ENCODE data around the gene DEFB116.

DNA sequence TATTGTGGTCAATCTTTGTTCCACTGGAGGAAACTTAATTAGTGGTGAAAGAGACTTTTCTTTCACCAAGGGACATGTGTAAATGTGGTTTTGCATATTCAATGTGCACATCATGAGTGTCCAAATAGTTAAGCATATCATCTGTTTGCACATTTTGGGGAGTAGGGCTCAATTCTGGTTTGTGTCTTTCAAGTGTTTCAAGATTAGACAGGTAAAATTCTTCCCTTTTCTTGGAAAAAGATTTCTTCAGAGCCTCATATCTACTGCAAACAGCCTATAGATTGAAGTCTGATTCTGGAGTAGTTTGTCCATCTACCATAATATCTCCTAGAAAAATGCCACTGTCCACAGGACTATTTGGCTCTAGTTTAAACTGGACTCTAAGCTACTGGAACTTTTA is 33.1 kb upstream of the DEFB116 start:
- TF ChIP-seq, protein P1, sequence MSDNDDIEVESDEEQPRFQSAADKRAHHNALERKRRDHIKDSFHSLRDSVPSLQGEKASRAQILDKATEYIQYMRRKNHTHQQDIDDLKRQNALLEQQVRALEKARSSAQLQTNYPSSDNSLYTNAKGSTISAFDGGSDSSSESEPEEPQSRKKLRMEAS (IDR thresholded peaks at IDR 0.05), result no peak
- TF ChIP-seq TAF1 (conservative IDR thresholded peaks at IDR 0.05), result no peak
- TF ChIP-seq SP1 (IDR thresholded peaks at IDR 0.05), result no peak
- TF ChIP-seq, protein P2, sequence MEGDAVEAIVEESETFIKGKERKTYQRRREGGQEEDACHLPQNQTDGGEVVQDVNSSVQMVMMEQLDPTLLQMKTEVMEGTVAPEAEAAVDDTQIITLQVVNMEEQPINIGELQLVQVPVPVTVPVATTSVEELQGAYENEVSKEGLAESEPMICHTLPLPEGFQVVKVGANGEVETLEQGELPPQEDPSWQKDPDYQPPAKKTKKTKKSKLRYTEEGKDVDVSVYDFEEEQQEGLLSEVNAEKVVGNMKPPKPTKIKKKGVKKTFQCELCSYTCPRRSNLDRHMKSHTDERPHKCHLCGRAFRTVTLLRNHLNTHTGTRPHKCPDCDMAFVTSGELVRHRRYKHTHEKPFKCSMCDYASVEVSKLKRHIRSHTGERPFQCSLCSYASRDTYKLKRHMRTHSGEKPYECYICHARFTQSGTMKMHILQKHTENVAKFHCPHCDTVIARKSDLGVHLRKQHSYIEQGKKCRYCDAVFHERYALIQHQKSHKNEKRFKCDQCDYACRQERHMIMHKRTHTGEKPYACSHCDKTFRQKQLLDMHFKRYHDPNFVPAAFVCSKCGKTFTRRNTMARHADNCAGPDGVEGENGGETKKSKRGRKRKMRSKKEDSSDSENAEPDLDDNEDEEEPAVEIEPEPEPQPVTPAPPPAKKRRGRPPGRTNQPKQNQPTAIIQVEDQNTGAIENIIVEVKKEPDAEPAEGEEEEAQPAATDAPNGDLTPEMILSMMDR (IDR thresholded peaks at IDR 0.05; ENCODE audit: low read depth, low read length, missing input control), result no peak
- TF ChIP-seq YY1 (IDR thresholded peaks at IDR 0.05), result no peak
- TF ChIP-seq EGR1 (IDR thresholded peaks at IDR 0.05; ENCODE audit: low read depth in 2 of 2), result no peak
- TF ChIP-seq FOXA2 (IDR thresholded peaks at IDR 0.05), result no peak
- TF ChIP-seq, protein P3, sequence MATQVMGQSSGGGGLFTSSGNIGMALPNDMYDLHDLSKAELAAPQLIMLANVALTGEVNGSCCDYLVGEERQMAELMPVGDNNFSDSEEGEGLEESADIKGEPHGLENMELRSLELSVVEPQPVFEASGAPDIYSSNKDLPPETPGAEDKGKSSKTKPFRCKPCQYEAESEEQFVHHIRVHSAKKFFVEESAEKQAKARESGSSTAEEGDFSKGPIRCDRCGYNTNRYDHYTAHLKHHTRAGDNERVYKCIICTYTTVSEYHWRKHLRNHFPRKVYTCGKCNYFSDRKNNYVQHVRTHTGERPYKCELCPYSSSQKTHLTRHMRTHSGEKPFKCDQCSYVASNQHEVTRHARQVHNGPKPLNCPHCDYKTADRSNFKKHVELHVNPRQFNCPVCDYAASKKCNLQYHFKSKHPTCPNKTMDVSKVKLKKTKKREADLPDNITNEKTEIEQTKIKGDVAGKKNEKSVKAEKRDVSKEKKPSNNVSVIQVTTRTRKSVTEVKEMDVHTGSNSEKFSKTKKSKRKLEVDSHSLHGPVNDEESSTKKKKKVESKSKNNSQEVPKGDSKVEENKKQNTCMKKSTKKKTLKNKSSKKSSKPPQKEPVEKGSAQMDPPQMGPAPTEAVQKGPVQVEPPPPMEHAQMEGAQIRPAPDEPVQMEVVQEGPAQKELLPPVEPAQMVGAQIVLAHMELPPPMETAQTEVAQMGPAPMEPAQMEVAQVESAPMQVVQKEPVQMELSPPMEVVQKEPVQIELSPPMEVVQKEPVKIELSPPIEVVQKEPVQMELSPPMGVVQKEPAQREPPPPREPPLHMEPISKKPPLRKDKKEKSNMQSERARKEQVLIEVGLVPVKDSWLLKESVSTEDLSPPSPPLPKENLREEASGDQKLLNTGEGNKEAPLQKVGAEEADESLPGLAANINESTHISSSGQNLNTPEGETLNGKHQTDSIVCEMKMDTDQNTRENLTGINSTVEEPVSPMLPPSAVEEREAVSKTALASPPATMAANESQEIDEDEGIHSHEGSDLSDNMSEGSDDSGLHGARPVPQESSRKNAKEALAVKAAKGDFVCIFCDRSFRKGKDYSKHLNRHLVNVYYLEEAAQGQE (IDR thresholded peaks at IDR 0.05), result no peak
- no peak for TF ChIP-seq RAD21 (IDR thresholded peaks at IDR 0.05)
- TF ChIP-seq, protein P4, sequence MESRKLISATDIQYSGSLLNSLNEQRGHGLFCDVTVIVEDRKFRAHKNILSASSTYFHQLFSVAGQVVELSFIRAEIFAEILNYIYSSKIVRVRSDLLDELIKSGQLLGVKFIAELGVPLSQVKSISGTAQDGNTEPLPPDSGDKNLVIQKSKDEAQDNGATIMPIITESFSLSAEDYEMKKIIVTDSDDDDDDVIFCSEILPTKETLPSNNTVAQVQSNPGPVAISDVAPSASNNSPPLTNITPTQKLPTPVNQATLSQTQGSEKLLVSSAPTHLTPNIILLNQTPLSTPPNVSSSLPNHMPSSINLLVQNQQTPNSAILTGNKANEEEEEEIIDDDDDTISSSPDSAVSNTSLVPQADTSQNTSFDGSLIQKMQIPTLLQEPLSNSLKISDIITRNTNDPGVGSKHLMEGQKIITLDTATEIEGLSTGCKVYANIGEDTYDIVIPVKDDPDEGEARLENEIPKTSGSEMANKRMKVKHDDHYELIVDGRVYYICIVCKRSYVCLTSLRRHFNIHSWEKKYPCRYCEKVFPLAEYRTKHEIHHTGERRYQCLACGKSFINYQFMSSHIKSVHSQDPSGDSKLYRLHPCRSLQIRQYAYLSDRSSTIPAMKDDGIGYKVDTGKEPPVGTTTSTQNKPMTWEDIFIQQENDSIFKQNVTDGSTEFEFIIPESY (IDR thresholded peaks at IDR 0.05), result no peak
- no peak for TF ChIP-seq GABPA (IDR thresholded peaks at IDR 0.05 in 1 of 2, conservative IDR thresholded peaks at IDR 0.05 in 1 of 2)
- TF ChIP-seq JUND (IDR thresholded peaks at IDR 0.05), result no peak
- no peak for TF ChIP-seq HNF4A (conservative IDR thresholded peaks at IDR 0.05)

All from liver (tissue), 3 donors.